WTC11 (cell line): ENCODE measurements around the gene TMEM117. TPM values are rescaled to one million over a fixed set of nuclear protein-coding genes. Genes with fewer than 3 reads are reported as not detected.

Experiments used
- ATAC-seq: fragments of 200-7000 bp; cut with Tn5 transposase; 2 replicates; pipeline ENCODE4 v1.10.0; 2021; ENCODE audit warnings: mild to moderate bottlenecking, moderate library complexity
- CTCF ChIA-PET: fragments of 300-600 bp; sonication (Branson Sonifier 250); formaldehyde crosslinking; loops from one replicate; lab custom pipeline; 2021; ENCODE audit warnings: antibody characterized with exemption; lab: Charles Lee
- POLR2A ChIA-PET: fragments of 350-600 bp; sonication (Branson Sonifier 250); formaldehyde crosslinking; loops from one replicate; lab custom pipeline; 2021; ENCODE audit warnings: antibody characterized with exemption; lab: Charles Lee
- DNase-seq: peaks from one replicate; pipeline ENCODE4 v3.0.0; 2021; ENCODE audit warnings: low spot score
- H3K27ac Mint-ChIP-seq: 2 replicates; pipeline ENCODE4 v1.8.0; 2021; ENCODE audit warnings: mixed read lengths
- H3K27me3 Mint-ChIP-seq: 2 replicates; pipeline ENCODE4 v1.8.0; 2021; ENCODE audit warnings: low read depth, mild to moderate bottlenecking, moderate library complexity, mixed read lengths
- H3K36me3 Mint-ChIP-seq: 2 replicates; pipeline ENCODE4 v1.8.0; 2021; ENCODE audit warnings: mixed read lengths
- H3K4me1 Mint-ChIP-seq: 2 replicates; pipeline ENCODE4 v1.8.0; 2022; ENCODE audit warnings: mixed read lengths
- H3K4me3 Mint-ChIP-seq: 2 replicates; pipeline ENCODE4 v1.8.0; 2021; ENCODE audit warnings: mild to moderate bottlenecking, moderate library complexity, mixed read lengths
- H3K9me3 Mint-ChIP-seq: 2 replicates; pipeline ENCODE4 v1.8.0; 2021; ENCODE audit warnings: mixed read lengths
- AFF4 ChIP-seq: sonication (generic); formaldehyde crosslinking; IDR thresholded peaks from 2 replicates; pipeline ENCODE4 v1.8.1; 2023; ENCODE audit warnings: mild to moderate bottlenecking, missing genetic modification reagents, borderline replicate concordance
- ATF2 ChIP-seq: sonication (generic); formaldehyde crosslinking; IDR thresholded peaks from 2 replicates; pipeline ENCODE4 v1.8.1; 2022; ENCODE audit warnings: low read depth, missing genetic modification reagents, borderline replicate concordance
- HMGXB4 ChIP-seq: sonication (generic); formaldehyde crosslinking; IDR thresholded peaks from 2 replicates; pipeline ENCODE4 v1.8.1; 2023; ENCODE audit warnings: mild to moderate bottlenecking, moderate library complexity, missing genetic modification reagents
- IRF2 ChIP-seq: sonication (generic); formaldehyde crosslinking; IDR thresholded peaks from 2 replicates; pipeline ENCODE4 v1.8.0; 2022; ENCODE audit warnings: low read depth, missing genetic modification reagents, borderline replicate concordance
- NFE2L1 ChIP-seq: sonication (generic); formaldehyde crosslinking; IDR thresholded peaks from 2 replicates; pipeline ENCODE4 v1.8.1; 2023; ENCODE audit warnings: missing genetic modification reagents
- PREB ChIP-seq: sonication (generic); formaldehyde crosslinking; IDR thresholded peaks from 2 replicates; pipeline ENCODE4 v1.8.1; 2022; ENCODE audit warnings: mild to moderate bottlenecking, missing genetic modification reagents, moderate library complexity, borderline replicate concordance
- SMAD4 ChIP-seq: sonication (generic); formaldehyde crosslinking; IDR thresholded peaks from 2 replicates; pipeline ENCODE4 v1.8.0; 2022; ENCODE audit warnings: mild to moderate bottlenecking, missing genetic modification reagents
- TEAD4 ChIP-seq: sonication (generic); formaldehyde crosslinking; IDR thresholded peaks from 2 replicates; pipeline ENCODE4 v1.8.0; 2022; ENCODE audit warnings: mild to moderate bottlenecking, missing genetic modification reagents
- ZNF219 ChIP-seq: sonication (generic); formaldehyde crosslinking; IDR thresholded peaks from 2 replicates; pipeline ENCODE4 v1.8.0; 2023; ENCODE audit warnings: missing genetic modification reagents, mild to moderate bottlenecking, borderline replicate concordance
- ZNF317 ChIP-seq: sonication (generic); formaldehyde crosslinking; IDR thresholded peaks from 2 replicates; pipeline ENCODE4 v1.8.1; 2023; ENCODE audit warnings: low read depth, mild to moderate bottlenecking, moderate library complexity, missing genetic modification reagents, borderline replicate concordance
- ZNF416 ChIP-seq: fragments of 250-450 bp; sonication (Bioruptor Pico); IDR thresholded peaks from 2 replicates; pipeline ENCODE4 v1.9.0; 2021; ENCODE audit warnings: mild to moderate bottlenecking, inconsistent platforms
- ZNF425 ChIP-seq: fragments of 250-450 bp; sonication (Bioruptor Pico); conservative IDR thresholded peaks from 2 replicates; pipeline ENCODE4 v1.9.0; 2021; ENCODE audit warnings: mild to moderate bottlenecking
- ZNF532 ChIP-seq: fragments of 250-450 bp; sonication (Bioruptor Pico); IDR thresholded peaks from 2 replicates; pipeline ENCODE4 v1.9.0; 2021; ENCODE audit warnings: mild to moderate bottlenecking, borderline replicate concordance
- ZNF671 ChIP-seq: fragments of 250-450 bp; sonication (Bioruptor Pico); IDR thresholded peaks from 2 replicates; pipeline ENCODE4 v1.8.0; 2021; ENCODE audit warnings: mild to moderate bottlenecking
- total RNA-seq: library from RNA; stranded (reverse); gene quantifications from 3 replicates; pipeline ENCODE4 v1.2.3, GENCODE V29; 2021
- TF ChIP-seq, protein P1 (sequence below): sonication (generic); formaldehyde crosslinking; IDR thresholded peaks from 2 replicates; pipeline ENCODE4 v1.8.0; 2022; ENCODE audit warnings: mild to moderate bottlenecking, missing genetic modification reagents
- TF ChIP-seq, protein P2 (sequence below): fragments of 250-450 bp; sonication (Bioruptor Pico); IDR thresholded peaks from 2 replicates; pipeline ENCODE4 v1.9.0; 2021; ENCODE audit warnings: moderate library complexity, mild to moderate bottlenecking, inconsistent platforms, borderline replicate concordance
- TF ChIP-seq, protein P3 (sequence below): sonication (generic); formaldehyde crosslinking; IDR thresholded peaks from 2 replicates; pipeline ENCODE4 v1.8.1; 2023; ENCODE audit warnings: mild to moderate bottlenecking, missing genetic modification reagents, moderate library complexity

Gene TMEM117
- total RNA-seq, 1 experiment from 2014 or later: 1.5 TPM

DNA sequence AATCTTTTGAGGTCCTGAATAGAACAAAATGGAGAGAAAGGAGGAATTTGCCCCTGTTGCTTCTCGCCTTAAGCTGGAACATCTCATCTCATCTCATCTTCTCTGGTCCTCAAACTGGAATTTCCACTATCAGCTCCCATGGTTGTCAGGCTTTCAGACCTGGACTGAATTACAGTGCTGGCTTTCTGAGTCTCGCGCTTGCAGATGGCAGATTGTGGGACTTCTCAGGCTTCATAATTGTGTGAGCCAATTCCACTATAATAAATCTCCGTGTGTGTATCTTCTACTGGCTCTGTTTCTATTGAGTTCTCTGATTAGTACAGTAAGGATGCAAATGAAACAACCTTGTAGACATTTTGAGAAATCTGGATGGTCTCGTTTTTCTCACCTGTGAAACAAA is 199.0 kb downstream of the TMEM117 start:
- Mint-ChIP-seq H3K4me1 (no peaks in the 10 kb centered on the region), H3K36me3 (peaks cover 19% of the 10 kb centered on the region)
- TF ChIP-seq SMAD4 (no peak), PREB (CRISPR knock-in tag) (no peak), ZNF671 (CRISPR knock-in tag) (no peak), ZNF532 (CRISPR knock-in tag) (no peak), TEAD4 (CRISPR knock-in tag) (no peak), ZNF425 (no peak), NFE2L1 (CRISPR knock-in tag) (no peak), ZNF416 (CRISPR knock-in tag) (no peak), HMGXB4 (CRISPR knock-in tag) (no peak), ATF2 (CRISPR knock-in tag) (no peak), ZNF317 (CRISPR knock-in tag) (no peak), AFF4 (no peak), ZNF219 (no peak), IRF2 (CRISPR knock-in tag) (no peak)
- TF ChIP-seq, protein P1, sequence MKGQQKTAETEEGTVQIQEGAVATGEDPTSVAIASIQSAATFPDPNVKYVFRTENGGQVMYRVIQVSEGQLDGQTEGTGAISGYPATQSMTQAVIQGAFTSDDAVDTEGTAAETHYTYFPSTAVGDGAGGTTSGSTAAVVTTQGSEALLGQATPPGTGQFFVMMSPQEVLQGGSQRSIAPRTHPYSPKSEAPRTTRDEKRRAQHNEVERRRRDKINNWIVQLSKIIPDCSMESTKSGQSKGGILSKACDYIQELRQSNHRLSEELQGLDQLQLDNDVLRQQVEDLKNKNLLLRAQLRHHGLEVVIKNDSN: no peak
- TF ChIP-seq, protein P2, sequence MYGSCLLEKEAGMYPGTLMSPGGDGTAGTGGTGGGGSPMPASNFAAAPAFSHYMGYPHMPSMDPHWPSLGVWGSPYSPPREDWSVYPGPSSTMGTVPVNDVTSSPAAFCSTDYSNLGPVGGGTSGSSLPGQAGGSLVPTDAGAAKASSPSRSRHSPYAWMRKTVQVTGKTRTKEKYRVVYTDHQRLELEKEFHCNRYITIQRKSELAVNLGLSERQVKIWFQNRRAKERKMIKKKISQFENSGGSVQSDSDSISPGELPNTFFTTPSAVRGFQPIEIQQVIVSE (CRISPR knock-in tag): no peak
- TF ChIP-seq, protein P3, sequence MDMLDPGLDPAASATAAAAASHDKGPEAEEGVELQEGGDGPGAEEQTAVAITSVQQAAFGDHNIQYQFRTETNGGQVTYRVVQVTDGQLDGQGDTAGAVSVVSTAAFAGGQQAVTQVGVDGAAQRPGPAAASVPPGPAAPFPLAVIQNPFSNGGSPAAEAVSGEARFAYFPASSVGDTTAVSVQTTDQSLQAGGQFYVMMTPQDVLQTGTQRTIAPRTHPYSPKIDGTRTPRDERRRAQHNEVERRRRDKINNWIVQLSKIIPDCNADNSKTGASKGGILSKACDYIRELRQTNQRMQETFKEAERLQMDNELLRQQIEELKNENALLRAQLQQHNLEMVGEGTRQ (CRISPR knock-in tag): no peak
- TF ChIP-seq, all 79 proteins: peak for 0
- peaks cover 41% of the 10 kb centered on the region for H3K9me3 Mint-ChIP-seq
- ATAC-seq (no peak), DNase-seq (no peak)
- no peak overlapping the region for H3K4me3 Mint-ChIP-seq
- H3K27me3 Mint-ChIP-seq: no peaks in the 10 kb centered on the region
- ChIA-PET POLR2A (interaction anchor here (0.7 kb wide), 1 partner anchor 126 kb away, joined by 3 read pairs; no protein-coding TSS in a partner anchor), CTCF (no interaction called here)
- H3K27ac Mint-ChIP-seq: no peak overlapping the region
